GM21825 (cell line): Measurements from ENCODE around the gene CHCHD3.
"Not testable (repeated sequence)": the region's sequence is repeated elsewhere in the genome, so short reads cannot be mapped to it uniquely, and the experiment has no call there.

Source experiments
- ATAC-seq: cut with Tn5 transposase; IDR thresholded peaks from one replicate; pipeline ENCODE4 v1.9.1; 2021; ENCODE audit warnings: mild to moderate bottlenecking, moderate library complexity; ENCODE audit not compliant: unreplicated experiment

The CHCHD3 gene

GRCh38 chr7:132965951-132966350 is 115.9 kb downstream of the CHCHD3 start:
- ATAC-seq: no peak

- ATAC-seq: no peak
Measured at GRCh38 chr7:132964876-132965275, 117.0 kb downstream of the CHCHD3 start.

DNA sequence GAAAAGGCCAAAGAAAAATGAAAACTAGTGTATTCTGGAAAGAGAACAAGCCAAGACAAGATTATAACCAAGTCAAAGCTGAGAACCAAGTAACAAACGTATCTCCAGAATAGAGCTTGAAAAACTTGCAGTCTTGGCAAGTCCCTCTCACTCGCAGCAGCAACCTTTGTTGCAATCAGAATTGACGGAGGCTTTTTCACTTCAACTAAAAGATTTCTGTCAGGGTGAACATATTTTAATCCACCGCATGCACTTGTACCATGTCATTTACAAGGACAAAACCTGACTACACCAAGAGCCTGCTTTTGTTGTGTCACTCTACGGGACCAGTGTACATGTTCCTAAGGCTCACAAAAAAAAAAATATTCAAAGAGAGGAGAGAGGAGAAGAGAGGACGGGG is 122.0 kb downstream of the CHCHD3 start:
- no peak for ATAC-seq

GRCh38 chr7:132956556-132956955 is 125.3 kb downstream of the CHCHD3 start:
- no peak for ATAC-seq

GRCh38 chr7:132953468-132953867 is 128.4 kb downstream of the CHCHD3 start:
- ATAC-seq: no peak

- ATAC-seq: no peak
Measured at GRCh38 chr7:132950725-132951124, 131.2 kb downstream of the CHCHD3 start.

- ATAC-seq: no peak
Measured at GRCh38 chr7:132947011-132947410, 134.9 kb downstream of the CHCHD3 start.

GRCh38 chr7:132944774-132945173 is 137.1 kb downstream of the CHCHD3 start:
- no peak for ATAC-seq

GRCh38 chr7:132943645-132944044 is 138.2 kb downstream of the CHCHD3 start:
- no peak for ATAC-seq

- ATAC-seq: no peak
Measured at GRCh38 chr7:132942701-132943100, 139.2 kb downstream of the CHCHD3 start.

DNA sequence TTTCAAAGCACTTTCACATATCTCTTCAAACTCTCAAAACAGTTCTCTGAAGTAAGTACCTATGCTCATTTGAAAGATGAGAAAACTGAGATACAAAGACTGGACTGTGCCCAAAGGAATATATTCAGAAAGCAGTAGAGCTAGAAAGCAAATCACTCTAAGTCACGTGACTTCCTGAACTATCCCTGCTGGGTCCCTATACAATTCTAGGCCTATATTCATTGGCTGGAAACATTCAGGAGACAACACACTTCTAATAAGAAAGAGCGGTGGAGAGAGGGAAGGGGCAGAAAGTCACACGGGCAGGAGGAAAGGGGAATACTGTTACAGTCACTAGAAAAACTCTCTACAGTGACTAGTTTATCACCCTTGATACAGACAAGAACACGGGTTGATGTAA is 140.0 kb downstream of the CHCHD3 start:
- no peak for ATAC-seq

DNA sequence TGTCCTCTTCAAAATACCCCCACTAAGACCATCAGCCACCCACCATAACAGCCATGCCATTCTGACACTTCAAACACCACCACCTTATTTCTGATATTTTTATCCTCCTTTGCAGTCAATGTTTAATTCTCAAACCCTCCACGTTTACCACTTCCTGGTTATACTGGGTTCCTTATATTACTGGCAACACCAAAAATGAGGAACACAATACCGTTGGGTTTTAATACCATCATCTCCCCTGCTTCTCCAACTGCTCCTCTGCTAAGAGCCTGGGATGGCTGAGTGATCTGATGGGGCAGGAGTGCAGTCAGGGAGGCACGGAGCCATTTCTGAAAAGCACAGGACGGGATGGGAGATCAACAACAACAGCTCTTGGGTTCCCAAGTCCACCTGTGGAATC is 140.5 kb downstream of the CHCHD3 start:
- ATAC-seq: no peak

- ATAC-seq: no peak
Measured at GRCh38 chr7:132940084-132940483, 141.8 kb downstream of the CHCHD3 start.

DNA sequence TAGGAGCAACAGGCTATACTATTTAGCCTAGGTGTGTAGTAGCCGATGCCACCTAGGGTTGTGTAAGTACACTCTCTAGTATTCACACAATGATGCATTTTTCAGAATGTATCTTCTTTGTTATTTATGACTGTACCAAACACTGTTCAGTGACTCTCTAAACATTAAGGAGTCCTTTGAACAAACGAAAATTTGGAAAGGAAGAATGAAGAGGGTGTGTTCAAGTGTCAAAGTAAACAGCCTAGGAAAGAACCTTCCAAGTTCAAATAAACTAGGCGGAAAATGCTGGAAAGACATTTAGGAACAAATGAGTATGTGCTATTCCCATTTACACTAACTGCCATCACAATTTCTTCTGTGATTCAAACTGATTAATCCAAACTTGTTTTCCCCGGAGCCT is 142.4 kb downstream of the CHCHD3 start:
- no peak for ATAC-seq

DNA sequence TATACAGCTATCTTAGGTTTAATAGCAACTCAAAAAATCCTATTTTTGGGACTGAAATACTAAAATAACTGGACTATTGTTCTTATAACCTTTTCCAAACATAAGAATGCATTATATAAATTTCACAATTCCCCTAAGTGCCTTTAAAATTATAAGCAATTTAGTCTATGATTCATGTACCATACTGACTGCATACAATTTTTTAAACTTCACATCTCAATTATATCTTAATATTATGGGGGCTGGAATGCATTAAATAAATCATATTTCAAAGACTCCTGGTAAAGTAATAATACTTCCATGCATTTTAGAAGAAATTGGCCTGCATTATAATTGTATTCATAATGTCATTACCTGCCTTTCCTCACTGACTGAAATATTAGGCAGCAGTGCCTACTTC is 144.6 kb downstream of the CHCHD3 start:
- no peak for ATAC-seq

DNA sequence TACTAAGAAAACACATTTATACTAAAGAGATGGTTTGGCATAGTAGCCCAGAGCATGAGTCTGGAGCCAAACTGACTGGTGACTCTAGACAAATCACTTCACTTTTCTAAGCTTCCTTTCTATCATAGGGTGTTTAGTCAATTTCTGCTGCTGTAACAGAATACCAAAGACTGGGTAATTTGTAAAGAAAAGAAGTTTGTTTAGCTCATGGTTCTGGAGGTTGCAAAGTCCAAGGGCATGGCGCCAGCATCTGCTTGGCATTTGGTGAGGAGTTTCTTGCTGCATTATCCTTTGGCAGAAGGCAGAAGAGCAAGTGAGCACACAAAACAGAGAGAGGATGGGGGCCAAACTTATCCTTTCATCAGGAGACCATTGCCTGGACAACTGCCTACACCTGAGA is 146.3 kb downstream of the CHCHD3 start:
- no peak for ATAC-seq

- ATAC-seq: no peak
Measured at GRCh38 chr7:132934017-132934416, 147.9 kb downstream of the CHCHD3 start.

GRCh38 chr7:132933072-132933458 is 148.8 kb downstream of the CHCHD3 start:
- no peak for ATAC-seq

- ATAC-seq: no peak
Measured at GRCh38 chr7:132932296-132933071, 149.4 kb downstream of the CHCHD3 start.

DNA sequence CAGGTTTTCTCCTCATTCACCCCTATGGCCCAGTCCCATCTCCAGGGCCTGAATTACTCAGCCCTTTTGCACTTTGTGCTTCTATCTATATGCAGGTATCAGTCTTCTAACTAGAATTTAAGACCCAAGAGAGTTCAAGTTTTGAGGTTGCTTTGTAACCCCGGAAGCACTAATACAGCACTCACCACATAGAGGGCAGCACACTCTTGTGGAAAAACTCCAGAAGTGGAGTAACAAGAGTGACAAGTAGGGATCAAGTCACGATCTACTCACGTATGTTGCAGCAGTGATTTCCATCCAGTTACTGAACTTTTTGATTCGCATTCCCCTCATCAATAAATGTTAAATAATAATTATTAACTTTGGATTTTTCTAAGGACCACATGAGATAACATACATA is 151.0 kb downstream of the CHCHD3 start:
- no peak for ATAC-seq

DNA sequence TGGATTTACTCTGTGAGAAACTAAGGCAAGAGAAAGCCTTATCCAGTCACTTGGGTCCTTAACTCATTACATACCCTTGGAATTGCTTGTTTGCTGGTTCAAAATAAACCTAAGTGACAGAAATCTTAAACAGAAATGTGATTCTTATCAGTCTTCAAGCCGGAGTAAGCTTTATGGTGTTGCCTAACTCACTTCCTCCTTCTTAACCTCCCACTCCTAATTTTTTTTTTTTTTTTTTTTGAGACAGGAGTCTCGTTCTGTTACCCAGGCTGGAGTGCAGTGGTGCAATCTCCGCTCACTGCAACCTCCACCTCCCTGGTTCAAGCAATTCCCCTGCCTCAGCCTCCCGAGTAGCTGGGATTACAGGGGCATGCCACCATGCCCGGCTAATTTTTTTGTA is 151.9 kb downstream of the CHCHD3 start:
- ATAC-seq: not testable (repeated sequence)

DNA sequence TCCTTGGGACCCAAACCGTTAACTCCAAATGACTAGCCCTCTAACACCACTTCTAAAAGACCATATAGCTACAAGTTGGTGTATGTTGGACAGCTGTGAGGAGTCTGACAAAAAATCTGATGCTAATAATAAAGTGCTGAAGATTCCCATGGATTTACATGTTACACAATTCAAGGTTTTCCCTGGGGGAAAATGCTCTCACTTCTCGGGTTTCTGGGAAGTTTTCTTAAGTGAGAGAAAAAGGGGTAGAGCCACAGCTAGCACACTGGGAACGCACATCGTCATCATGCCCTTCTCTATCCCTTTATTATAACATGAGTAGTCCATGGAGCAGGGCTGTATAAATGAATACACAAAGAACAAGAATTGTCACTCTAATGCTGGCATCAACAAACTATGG is 162.1 kb downstream of the CHCHD3 start:
- no peak for ATAC-seq

- ATAC-seq: no peak
Measured at GRCh38 chr7:132915647-132916046, 166.2 kb downstream of the CHCHD3 start.
